CD4-positive, alpha-beta T cell treated with Interleukin-4 for 4 hours (primary cell): ENCODE results near the gene HOXD8.

Experiments
- DNase-seq: peaks from one replicate; pipeline ENCODE4 v3.0.0-alpha.2; 2020

HOXD8 gene

GRCh38 chr2:176103742-176104315 is 25.7 kb upstream of the HOXD8 start:
- DNase-seq, result no peak

GRCh38 chr2:176104316-176105077 is 25.0 kb upstream of the HOXD8 start:
- no peak for DNase-seq

- no peak for DNase-seq
Measured at GRCh38 chr2:176105078-176105729, 24.3 kb upstream of the HOXD8 start.

- no peak for DNase-seq
Measured at GRCh38 chr2:176105730-176106580, 23.6 kb upstream of the HOXD8 start.

GRCh38 chr2:176106581-176107539 is 22.6 kb upstream of the HOXD8 start, which contains the start of gene HOXD11:
HOXD11 (plus strand) TSS chr2:176107280; CDS start chr2:176107356, 76 bp downstream.
- no peak for DNase-seq

GRCh38 chr2:176107731-176108181 is 21.7 kb upstream of the HOXD8 start:
- DNase-seq, result no peak

GRCh38 chr2:176109192-176109901 is 20.2 kb upstream of the HOXD8 start:
- no peak for DNase-seq

GRCh38 chr2:176109946-176110345 is 19.6 kb upstream of the HOXD8 start:
- no peak for DNase-seq

- no peak for DNase-seq
Measured at GRCh38 chr2:176110415-176111308, 18.8 kb upstream of the HOXD8 start.

GRCh38 chr2:176111309-176111663 is 18.2 kb upstream of the HOXD8 start:
- no peak for DNase-seq

- DNase-seq, result no peak
Measured at GRCh38 chr2:176111846-176112374, 17.6 kb upstream of the HOXD8 start.

- DNase-seq, result no peak
Measured at GRCh38 chr2:176112375-176113302, 16.9 kb upstream of the HOXD8 start.

GRCh38 chr2:176114120-176114929 is 15.2 kb upstream of the HOXD8 start:
- DNase-seq, result no peak

GRCh38 chr2:176114930-176115625 is 14.4 kb upstream of the HOXD8 start:
- DNase-seq, result no peak

- DNase-seq, result no peak
Measured at GRCh38 chr2:176115883-176116813, 13.4 kb upstream of the HOXD8 start, which contains the start of gene HOXD10. HOXD10 (plus strand) TSS chr2:176116778; CDS start chr2:176116834, 56 bp downstream.
